HG02571 (cell line): ENCODE data around the gene WTAP.
"Not testable (repeated sequence)": the region's sequence is repeated elsewhere in the genome, so short reads cannot be mapped to it uniquely, and the experiment has no call there.

Source experiments
- ATAC-seq: cut with Tn5 transposase; IDR thresholded peaks from one replicate; pipeline ENCODE4 v1.9.1; 2021; ENCODE audit warnings: mild to moderate bottlenecking, moderate library complexity; ENCODE audit not compliant: unreplicated experiment

Gene WTAP

GRCh38 chr6:159726918-159727716 lies at the start of gene WTAP:
Gene WTAP, plus strand, starts transcription at chr6:159727506. Its CDS starts 8,760 bp downstream, at chr6:159736266.
- peak; percentile 79 for ATAC-seq

- ATAC-seq, result no peak
Measured at GRCh38 chr6:159677506-159678165, 49.7 kb upstream of the WTAP start.

- no peak for ATAC-seq
Measured at GRCh38 chr6:159678574-159678973, 48.7 kb upstream of the WTAP start.

GRCh38 chr6:159679091-159680077 lies 47.9 kb upstream of the WTAP start:
- no peak for ATAC-seq

- no peak for ATAC-seq
Measured at GRCh38 chr6:159680104-159680503, 47.2 kb upstream of the WTAP start.

- ATAC-seq, result no peak
Measured at GRCh38 chr6:159681191-159681880, 46.0 kb upstream of the WTAP start.

GRCh38 chr6:159682295-159682694 lies 45.0 kb upstream of the WTAP start:
- no peak for ATAC-seq

GRCh38 chr6:159682810-159683209 lies 44.5 kb upstream of the WTAP start:
- no peak for ATAC-seq

- ATAC-seq, result no peak
Measured at GRCh38 chr6:159684013-159684304, 43.3 kb upstream of the WTAP start.

- ATAC-seq, result no peak
Measured at GRCh38 chr6:159686040-159686439, 41.3 kb upstream of the WTAP start.

- no peak for ATAC-seq
Measured at GRCh38 chr6:159686703-159687102, 40.6 kb upstream of the WTAP start.

- ATAC-seq, result no peak
Measured at GRCh38 chr6:159687341-159687740, 40.0 kb upstream of the WTAP start.

GRCh38 chr6:159688266-159688905 lies 38.9 kb upstream of the WTAP start:
- no peak for ATAC-seq

- ATAC-seq, result no peak
Measured at GRCh38 chr6:159689001-159689400, 38.3 kb upstream of the WTAP start.

GRCh38 chr6:159690135-159690534 lies 37.2 kb upstream of the WTAP start:
- not testable (repeated sequence) for ATAC-seq

GRCh38 chr6:159691133-159691962 lies 36.0 kb upstream of the WTAP start:
- no peak for ATAC-seq

GRCh38 chr6:159691963-159692287 lies 35.4 kb upstream of the WTAP start:
- ATAC-seq, result no peak

- peak; percentile 35 for ATAC-seq
Measured at GRCh38 chr6:159692303-159693127, 34.8 kb upstream of the WTAP start.
